ENCODE data around the gene SIL1. TPM values are rescaled to one million over a fixed set of nuclear protein-coding genes. Genes with fewer than 3 reads are reported as not detected.
"Not testable (repeated sequence)": the region's sequence is repeated elsewhere in the genome, so short reads cannot be mapped to it uniquely, and the experiment has no call there.

Gene SIL1
- total RNA-seq, 2 donors from 2014 or later = 69.9 to 75.6 TPM

- Histone ChIP-seq H3K9me3 (no peaks in the 10 kb centered on the region), H3K4me1 (replicated peaks) (no peaks in the 10 kb centered on the region), H3K36me3 (no peaks in the 10 kb centered on the region), H3K27ac (no peak overlapping the region), H3K4me3 (no peak overlapping the region), H3K27me3 (replicated peaks; ENCODE audit: insufficient read depth) (no peaks in the 10 kb centered on the region)
- 84% methylated on average over 3 of the region's 3 CpGs for WGBS
- no peak for TF ChIP-seq CTCF (IDR thresholded peaks at IDR 0.05)
- TF ChIP-seq POLR2AphosphoS5 (IDR thresholded peaks at IDR 0.05) = no peak
- no peak for TF ChIP-seq POLR2A (IDR thresholded peaks at IDR 0.05)
- DNase-seq (ENCODE audit: low spot score) = no peak
- intact Hi-C loops (cut with DNase I) = no loop called here
These were observed 25.3 kb upstream of the SIL1 start for GRCh38 chr5:139223481-139223880.

- no peaks in the 10 kb centered on the region for H3K4me1 ChIP-seq (replicated peaks)
- H3K27me3 ChIP-seq (replicated peaks; ENCODE audit: insufficient read depth) = no peaks in the 10 kb centered on the region
- no peaks in the 10 kb centered on the region for H3K36me3 ChIP-seq
- TF ChIP-seq POLR2A (IDR thresholded peaks at IDR 0.05) (no peak), POLR2AphosphoS5 (IDR thresholded peaks at IDR 0.05) (no peak), CTCF (IDR thresholded peaks at IDR 0.05) (no peak)
- intact Hi-C loops (cut with DNase I) = no loop called here
- H3K4me3 ChIP-seq = no peak overlapping the region
- H3K9me3 ChIP-seq = no peaks in the 10 kb centered on the region
- WGBS = 41% methylated on average over 3 of the region's 3 CpGs
- no peak for DNase-seq (ENCODE audit: low spot score)
- no peak overlapping the region for H3K27ac ChIP-seq
These were observed 24.2 kb upstream of the SIL1 start for GRCh38 chr5:139222346-139222745.

- H3K9me3 ChIP-seq; DNase-seq (ENCODE audit: low spot score); H3K27ac ChIP-seq; H3K4me3 ChIP-seq; intact Hi-C loops (cut with DNase I); H3K27me3 ChIP-seq (replicated peaks; ENCODE audit: insufficient read depth); H3K36me3 ChIP-seq; H3K4me1 ChIP-seq (replicated peaks): not testable (repeated sequence)
- 88% methylated on average over 7 of the region's 7 CpGs for WGBS
These were observed 19.9 kb upstream of the SIL1 start for GRCh38 chr5:139218038-139218437.

GRCh38 chr5:139215107-139215975 lies 17.2 kb upstream of the SIL1 start:
- Histone ChIP-seq H3K4me3 (no peak overlapping the region), H3K4me1 (replicated peaks) (no peaks in the 10 kb centered on the region), H3K27me3 (replicated peaks; ENCODE audit: insufficient read depth) (no peaks in the 10 kb centered on the region), H3K9me3 (no peaks in the 10 kb centered on the region), H3K27ac (no peak overlapping the region), H3K36me3 (no peaks in the 10 kb centered on the region)
- intact Hi-C loops (cut with DNase I) = no loop called here
- TF ChIP-seq POLR2AphosphoS5 (IDR thresholded peaks at IDR 0.05) (no peak), POLR2A (IDR thresholded peaks at IDR 0.05) (no peak), CTCF (IDR thresholded peaks at IDR 0.05) (no peak)
- 67% methylated on average over 15 of the region's 15 CpGs for WGBS
- no peak for DNase-seq (ENCODE audit: low spot score)

GRCh38 chr5:139214646-139215045 lies 16.5 kb upstream of the SIL1 start:
- Histone ChIP-seq H3K4me1 (replicated peaks) (no peaks in the 10 kb centered on the region), H3K27ac (no peak overlapping the region), H3K36me3 (no peaks in the 10 kb centered on the region), H3K4me3 (no peak overlapping the region), H3K27me3 (replicated peaks; ENCODE audit: insufficient read depth) (no peaks in the 10 kb centered on the region), H3K9me3 (no peaks in the 10 kb centered on the region)
- TF ChIP-seq CTCF (IDR thresholded peaks at IDR 0.05) = no peak
- no peak for TF ChIP-seq POLR2AphosphoS5 (IDR thresholded peaks at IDR 0.05)
- TF ChIP-seq POLR2A (IDR thresholded peaks at IDR 0.05) = no peak
- intact Hi-C loops (cut with DNase I) = no loop called here
- WGBS = 100% methylated on average over 2 of the region's 2 CpGs
- no peak for DNase-seq (ENCODE audit: low spot score)
